ENCODE data around the gene VAMP8.

Gene VAMP8

GRCh38 chr2:85604568-85605339 lies 27.4 kb downstream of the VAMP8 start:
- no peak for TF ChIP-seq CTCF (IDR thresholded peaks at IDR 0.05; ENCODE audit: low read depth, low read length, missing control alignments)
- no peak overlapping the region for H3K4me3 ChIP-seq (ENCODE audit: low read depth, low read length)
- DNase-seq (ENCODE audit: low read depth), result no peak

- no peak overlapping the region for H3K4me3 ChIP-seq (ENCODE audit: low read depth, low read length)
- DNase-seq (ENCODE audit: low read depth), result no peak
- no peak for TF ChIP-seq CTCF (IDR thresholded peaks at IDR 0.05; ENCODE audit: low read depth, low read length, missing control alignments)
Measured at GRCh38 chr2:85605406-85606115, 28.2 kb downstream of the VAMP8 start.

- no peak overlapping the region for H3K4me3 ChIP-seq (ENCODE audit: low read depth, low read length)
- no peak for DNase-seq (ENCODE audit: low read depth)
- no peak for TF ChIP-seq CTCF (IDR thresholded peaks at IDR 0.05; ENCODE audit: low read depth, low read length, missing control alignments)
Measured at GRCh38 chr2:85606116-85606455, 28.7 kb downstream of the VAMP8 start.

GRCh38 chr2:85607268-85608215 lies 30.2 kb downstream of the VAMP8 start:
- H3K4me3 ChIP-seq (ENCODE audit: low read depth, low read length), result no peak overlapping the region
- no peak for TF ChIP-seq CTCF (IDR thresholded peaks at IDR 0.05; ENCODE audit: low read depth, low read length, missing control alignments)
- no peak for DNase-seq (ENCODE audit: low read depth)

- no peak for TF ChIP-seq CTCF (IDR thresholded peaks at IDR 0.05; ENCODE audit: low read depth, low read length, missing control alignments)
- peak overlapping the region; percentile 76 for H3K4me3 ChIP-seq (ENCODE audit: low read depth, low read length)
- no peak for DNase-seq (ENCODE audit: low read depth)
Measured at GRCh38 chr2:85611217-85611704, 33.9 kb downstream of the VAMP8 start.

- no peak for TF ChIP-seq CTCF (IDR thresholded peaks at IDR 0.05; ENCODE audit: low read depth, low read length, missing control alignments)
- DNase-seq (ENCODE audit: low read depth), result peak; percentile 68
- peak within 1 kb of the TSS; percentile 76 for H3K4me3 ChIP-seq (ENCODE audit: low read depth, low read length)
Measured at GRCh38 chr2:85611705-85612587, 34.6 kb downstream of the VAMP8 start, which contains the start of gene C2orf68. TSS of gene C2orf68 (minus strand) at chr2:85612066. CDS start at chr2:85611984, 82 bp downstream.

All from GM12864 (cell line).